MCF 10A (cell line): Measurements from ENCODE around the gene RALB. TPM values are rescaled to one million over a fixed set of nuclear protein-coding genes. Genes with fewer than 3 reads are reported as not detected.
"Not testable (repeated sequence)": the region's sequence is repeated elsewhere in the genome, so short reads cannot be mapped to it uniquely, and the experiment has no call there.

Source experiments
- BruUV-seq: library from RNA; stranded (reverse); fragments of 400-500 nt; replicated peaks from 2 replicates; lab custom pipeline; 2021; lab: Mats Ljungman, UMichigan
- CTCF ChIA-PET: fragments of 300-600 bp; sonication (Branson Sonifier 250); formaldehyde crosslinking; extraction: SDS; loops from one replicate; lab custom pipeline; 2021; ENCODE audit warnings: antibody characterized with exemption, inconsistent platforms; lab: Yijun Ruan, JAX
- POLR2A ChIA-PET: fragments of 300-600, 350-650 bp; sonication (Branson Sonifier 250); formaldehyde crosslinking; extraction: SDS; loops from one replicate; lab custom pipeline; 2020; ENCODE audit warnings: antibody characterized with exemption, inconsistent platforms; lab: Yijun Ruan, JAX
- DNase-seq: peaks from one replicate; pipeline ENCODE4 v3.0.0-alpha.2; 2018; ENCODE audit not compliant: unreplicated experiment
- H3K27ac Mint-ChIP-seq: one replicate; pipeline ENCODE4 v1.8.0; 2022; ENCODE audit warnings: mild to moderate bottlenecking, low read depth, mixed read lengths; ENCODE audit not compliant: unreplicated experiment
- H3K27me3 Mint-ChIP-seq: one replicate; pipeline ENCODE4 v1.8.0; 2022; ENCODE audit warnings: mixed read lengths; ENCODE audit not compliant: insufficient read depth, unreplicated experiment
- H3K36me3 Mint-ChIP-seq: one replicate; pipeline ENCODE4 v1.8.0; 2022; ENCODE audit warnings: mild to moderate bottlenecking, moderate library complexity, mixed read lengths; ENCODE audit not compliant: insufficient read depth, unreplicated experiment
- H3K4me1 Mint-ChIP-seq: one replicate; pipeline ENCODE4 v1.8.0; 2022; ENCODE audit warnings: mixed read lengths; ENCODE audit not compliant: insufficient read depth, unreplicated experiment
- H3K4me3 Mint-ChIP-seq: one replicate; pipeline ENCODE4 v1.8.0; 2022; ENCODE audit warnings: mild to moderate bottlenecking, moderate library complexity, mixed read lengths; ENCODE audit not compliant: unreplicated experiment
- H3K9me3 Mint-ChIP-seq: one replicate; pipeline ENCODE4 v1.8.0; 2022; ENCODE audit warnings: mixed read lengths; ENCODE audit not compliant: unreplicated experiment
- CTCF ChIP-seq: fragments of 200-600 bp; IDR thresholded peaks from one replicate; pipeline ENCODE4 v1.8.0; 2022; ENCODE audit warnings: antibody characterized with exemption, mild to moderate bottlenecking; ENCODE audit not compliant: unreplicated experiment
- intact Hi-C: fragments of 100-400 bp; cut with micrococcal nuclease; formaldehyde crosslinking; loops from 2 replicates; pipeline ENCODE4 v1.14.1; 2022
- total RNA-seq: library from RNA; stranded (reverse); gene quantifications from 2 replicates; pipeline ENCODE4 v1.2.3, GENCODE V29; 2022

The RALB gene
- total RNA-seq, 1 experiment from 2014 or later: 37.4 TPM

- DNase-seq: no peak
Measured at GRCh38 chr2:120258196-120258595, 5.5 kb downstream of the RALB start.

GRCh38 chr2:120259939-120260338 lies 7.3 kb downstream of the RALB start:
- BruUV-seq, H3K36me3 Mint-ChIP-seq, H3K9me3 Mint-ChIP-seq, CTCF ChIA-PET, DNase-seq, H3K27ac Mint-ChIP-seq, intact Hi-C loops, H3K4me3 Mint-ChIP-seq, POLR2A ChIA-PET, H3K27me3 Mint-ChIP-seq: not testable (repeated sequence)
- peaks cover 21% of the 10 kb centered on the region for H3K4me1 Mint-ChIP-seq

More at GRCh38 chr2:120258196-120258595, 5.5 kb downstream of the RALB start:
- no peaks in the 10 kb centered on the region for H3K9me3 Mint-ChIP-seq
- no TSS peak for BruUV-seq
- ChIA-PET POLR2A (no interaction called here), CTCF (interaction anchor here (0.7 to 1.0 kb wide), 3 partner anchors 11 to 1385 kb away, joined by 3 to 4 read pairs (median 3); no protein-coding TSS in a partner anchor)
- H3K4me3 Mint-ChIP-seq: no peak overlapping the region
- no peak for TF ChIP-seq CTCF
- peaks cover 35% of the 10 kb centered on the region for H3K4me1 Mint-ChIP-seq
- H3K27me3 Mint-ChIP-seq: no peaks in the 10 kb centered on the region
- no peak overlapping the region for H3K27ac Mint-ChIP-seq
- H3K36me3 Mint-ChIP-seq: no peaks in the 10 kb centered on the region
- intact Hi-C loops: no loop called here

DNA sequence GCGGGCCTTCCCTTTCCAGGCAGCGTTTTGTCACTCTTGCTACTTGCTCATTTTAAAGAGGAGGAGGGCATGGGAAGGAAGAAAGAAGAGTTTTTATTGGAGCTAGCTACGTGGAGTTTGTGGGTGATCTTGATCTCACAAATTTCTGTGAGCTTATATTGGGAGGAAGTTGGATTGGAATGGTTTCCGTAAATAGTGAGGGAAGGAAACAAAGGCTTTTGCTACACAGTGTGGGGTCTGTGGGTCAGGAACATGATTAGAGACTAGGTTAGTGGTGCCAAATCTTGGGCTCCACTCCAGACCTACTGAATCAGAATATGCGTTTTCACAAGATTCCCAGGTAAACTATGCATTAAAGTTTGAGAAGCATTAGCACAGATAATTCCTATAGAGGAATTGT lies 8.1 kb downstream of the RALB start:
- CTCF ChIA-PET: interaction anchor here (0.6 kb wide), 2 partner anchors 31 to 48 kb away, joined by 3 to 4 read pairs; no protein-coding TSS in a partner anchor

DNA sequence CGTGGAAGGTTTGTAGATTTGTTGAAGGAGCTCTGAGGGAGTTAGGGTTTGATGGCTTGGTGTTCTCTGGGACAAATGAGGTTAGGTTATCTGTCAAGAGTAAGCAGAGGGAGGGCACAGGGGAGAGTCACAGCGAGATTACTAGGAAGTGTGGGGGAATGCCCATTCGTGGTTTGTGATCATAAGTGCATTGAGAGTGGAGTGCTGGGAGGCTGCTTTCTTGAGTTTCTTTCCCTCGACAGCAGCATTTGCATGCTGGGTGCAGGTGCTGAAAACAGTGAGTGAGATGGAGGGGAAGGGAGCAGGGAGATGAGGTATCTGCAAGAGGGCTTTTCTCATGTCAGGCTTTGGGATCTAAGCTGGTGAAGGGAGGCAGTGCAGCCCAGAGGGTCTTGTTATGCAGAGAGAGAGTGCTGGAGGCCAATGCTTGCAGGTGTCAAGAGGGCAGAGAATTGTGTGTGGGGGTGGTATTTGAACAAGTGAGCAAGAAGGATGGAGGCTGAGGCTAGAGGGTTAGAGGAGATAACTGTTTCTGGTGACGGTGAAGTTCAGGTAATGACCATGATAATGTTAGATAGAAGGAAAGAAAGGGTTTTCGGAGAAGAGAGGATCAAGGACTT lies 8.8 kb downstream of the RALB start:
- Mint-ChIP-seq H3K9me3 (no peaks in the 10 kb centered on the region), H3K4me3 (no peak overlapping the region), H3K4me1 (peaks cover 7% of the 10 kb centered on the region), H3K27me3 (no peaks in the 10 kb centered on the region), H3K27ac (no peak overlapping the region), H3K36me3 (no peaks in the 10 kb centered on the region)
- no peak for DNase-seq
- CTCF ChIA-PET: interaction anchor here (0.6 to 1.0 kb wide), 4 partner anchors 9 to 47 kb away, joined by 3 to 4 read pairs (median 3); partner anchors contain the start of gene RALB
- TF ChIP-seq CTCF: no peak
- no TSS peak for BruUV-seq
- intact Hi-C loops: no loop called here
- POLR2A ChIA-PET: interaction anchor here (1.1 to 3.4 kb wide), 2 partner anchors 9 to 212 kb away, joined by 4 to 18 read pairs; partner anchors contain the start of gene RALB

More for the DNA sequence above, 8.1 kb downstream of the RALB start:
- POLR2A ChIA-PET: no interaction called here
- no peak for TF ChIP-seq CTCF
- DNase-seq: no peak
- BruUV-seq: no TSS peak
- intact Hi-C loops: no loop called here
- no peak overlapping the region for H3K27ac Mint-ChIP-seq
- H3K27me3 Mint-ChIP-seq: no peaks in the 10 kb centered on the region
- no peak overlapping the region for H3K4me3 Mint-ChIP-seq
- peaks cover 14% of the 10 kb centered on the region for H3K4me1 Mint-ChIP-seq
- no peaks in the 10 kb centered on the region for H3K9me3 Mint-ChIP-seq
- H3K36me3 Mint-ChIP-seq: no peaks in the 10 kb centered on the region
